ENCODE data around the gene PRKCG. TPM values are rescaled to one million over a fixed set of nuclear protein-coding genes. Genes with fewer than 3 reads are reported as not detected.

The PRKCG gene
- total and polyA plus RNA-seq, 12 donors = not detected

- Histone ChIP-seq H3K4me1 (replicated peaks in 1 of 2) (peaks cover 0 to 16% of the 10 kb centered on the region in 2 donors), H3K27ac (no peak overlapping the region), H3K27me3 (peaks cover 30% of the 10 kb centered on the region), H3K9me3 (replicated peaks in 1 of 3) (no peaks in the 10 kb centered on the region), H3K4me3 (no peak overlapping the region), H3K36me3 (replicated peaks in 1 of 2) (no peaks in the 10 kb centered on the region)
- 12 to 21% (median 14%) methylated on average over 11 of the region's 11 CpGs for WGBS, 4 donors
- DNase-seq = no peak
- intact Hi-C loops (cut with DNase I) = no loop called here
- TF ChIP-seq CTCF (IDR thresholded peaks at IDR 0.05) = no peak
Observed at GRCh38 chr19:53883741-53884140, 1.7 kb downstream of the PRKCG start.

- H3K36me3 ChIP-seq (replicated peaks in 1 of 2) = no peaks in the 10 kb centered on the region
- no peak overlapping the region for H3K27ac ChIP-seq
- H3K4me3 ChIP-seq = no peak overlapping the region
- H3K9me3 ChIP-seq (replicated peaks in 1 of 3) = no peaks in the 10 kb centered on the region
- H3K27me3 ChIP-seq = peaks cover 30% of the 10 kb centered on the region
- 19 to 23% (median 22%) methylated on average over 12 of the region's 12 CpGs for WGBS, 4 donors
- TF ChIP-seq CTCF (IDR thresholded peaks at IDR 0.05) (no peak), POLR2A (IDR thresholded peaks at IDR 0.05) (no peak)
- peaks cover 0 to 11% of the 10 kb centered on the region in 2 donors for H3K4me1 ChIP-seq (replicated peaks in 1 of 2)
- intact Hi-C loops (cut with DNase I) = no loop called here
- no peak for DNase-seq
Observed at GRCh38 chr19:53884256-53884655, 2.3 kb downstream of the PRKCG start.

GRCh38 chr19:53885036-53885435 is 3.0 kb downstream of the PRKCG start:
- DNase-seq = no peak
- H3K4me3 ChIP-seq = no peak overlapping the region
- intact Hi-C loops (cut with DNase I) = no loop called here
- TF ChIP-seq POLR2A (IDR thresholded peaks at IDR 0.05) = no peak
- TF ChIP-seq CTCF (IDR thresholded peaks at IDR 0.05) = no peak
- H3K9me3 ChIP-seq (replicated peaks in 1 of 3) = no peaks in the 10 kb centered on the region
- WGBS, 4 donors = 85 to 90% (median 88%) methylated on average over 10 of the region's 10 CpGs
- H3K27ac ChIP-seq = no peak overlapping the region
- H3K4me1 ChIP-seq (replicated peaks in 1 of 2) = peaks cover 0 to 6% of the 10 kb centered on the region in 2 donors
- no peaks in the 10 kb centered on the region for H3K36me3 ChIP-seq (replicated peaks in 1 of 2)
- peaks cover 23% of the 10 kb centered on the region for H3K27me3 ChIP-seq

GRCh38 chr19:53892301-53892980 is 10.4 kb downstream of the PRKCG start:
- no peak overlapping the region for H3K27ac ChIP-seq
- no peaks in the 10 kb centered on the region for H3K4me1 ChIP-seq (replicated peaks in 1 of 2)
- TF ChIP-seq CTCF (IDR thresholded peaks at IDR 0.05) = no peak
- TF ChIP-seq POLR2A (IDR thresholded peaks at IDR 0.05) = no peak
- H3K9me3 ChIP-seq (replicated peaks in 1 of 3) = no peaks in the 10 kb centered on the region
- H3K4me3 ChIP-seq = no peak overlapping the region
- no peak for DNase-seq
- no peaks in the 10 kb centered on the region for H3K36me3 ChIP-seq (replicated peaks in 1 of 2)
- peaks cover 13% of the 10 kb centered on the region for H3K27me3 ChIP-seq
- 56 to 71% (median 69%) methylated on average over 14 to 23 of the region's 23 CpGs for WGBS, 4 donors
- intact Hi-C loops (cut with DNase I) = no loop called here
